HUDEP-2 (cell line): ENCODE data around the gene PRR5L.

Experiments used
- DNase-seq, 76 experiments: peaks; one replicate each; lab custom pipeline; 2025; ENCODE audit not compliant: unreplicated experiment in 76 of 76; lab: John Stamatoyannopoulos, UW

PRR5L gene, protein sequence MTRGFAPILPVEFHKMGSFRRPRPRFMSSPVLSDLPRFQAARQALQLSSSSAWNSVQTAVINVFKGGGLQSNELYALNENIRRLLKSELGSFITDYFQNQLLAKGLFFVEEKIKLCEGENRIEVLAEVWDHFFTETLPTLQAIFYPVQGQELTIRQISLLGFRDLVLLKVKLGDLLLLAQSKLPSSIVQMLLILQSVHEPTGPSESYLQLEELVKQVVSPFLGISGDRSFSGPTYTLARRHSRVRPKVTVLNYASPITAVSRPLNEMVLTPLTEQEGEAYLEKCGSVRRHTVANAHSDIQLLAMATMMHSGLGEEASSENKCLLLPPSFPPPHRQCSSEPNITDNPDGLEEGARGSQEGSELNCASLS

DNA sequence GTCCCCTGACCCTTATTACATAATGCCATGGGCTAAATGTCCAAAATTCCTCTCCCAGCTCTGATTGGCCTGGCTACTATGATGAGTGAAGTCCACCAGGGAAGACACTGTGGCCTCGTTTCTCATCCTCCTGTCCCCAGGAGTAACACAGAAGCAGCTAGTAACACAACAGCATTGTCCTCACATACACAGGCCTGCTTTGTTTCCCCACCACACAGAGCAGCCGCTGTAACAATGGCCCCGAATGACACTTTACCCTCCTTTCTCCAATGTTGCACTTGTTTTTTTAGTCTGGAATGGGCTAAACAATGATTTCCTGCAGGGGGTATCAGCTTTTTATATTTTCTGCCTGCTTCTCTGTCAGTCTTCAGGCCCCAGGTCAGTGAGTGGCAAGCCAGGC lies at the start of gene PRR5L:
PRR5L (plus strand) TSS at position 363 of the 400 bp plus-strand sequence. CDS start 104,834 bp downstream, outside the sequence.
- no peak for DNase-seq

DNA sequence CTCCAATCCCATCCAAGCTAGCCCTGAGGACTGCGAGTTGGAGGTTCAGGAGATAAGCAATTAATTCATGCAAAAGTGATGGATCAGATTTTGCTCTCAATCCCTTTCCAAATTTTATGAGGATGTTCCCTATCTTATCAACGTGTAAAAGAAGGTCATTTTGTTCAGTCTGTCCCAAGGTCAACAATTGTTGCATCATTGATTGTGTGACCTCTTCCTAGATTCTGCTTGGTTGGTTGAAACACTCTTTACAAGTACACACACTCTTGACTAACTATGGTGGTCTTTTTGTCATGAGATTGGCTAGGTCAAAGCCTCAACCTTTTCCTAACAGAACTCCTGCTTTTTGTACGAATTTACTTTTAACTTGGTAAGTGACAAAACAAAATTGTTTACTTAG lies 48.6 kb upstream of the PRR5L start:
- no peak for DNase-seq

DNA sequence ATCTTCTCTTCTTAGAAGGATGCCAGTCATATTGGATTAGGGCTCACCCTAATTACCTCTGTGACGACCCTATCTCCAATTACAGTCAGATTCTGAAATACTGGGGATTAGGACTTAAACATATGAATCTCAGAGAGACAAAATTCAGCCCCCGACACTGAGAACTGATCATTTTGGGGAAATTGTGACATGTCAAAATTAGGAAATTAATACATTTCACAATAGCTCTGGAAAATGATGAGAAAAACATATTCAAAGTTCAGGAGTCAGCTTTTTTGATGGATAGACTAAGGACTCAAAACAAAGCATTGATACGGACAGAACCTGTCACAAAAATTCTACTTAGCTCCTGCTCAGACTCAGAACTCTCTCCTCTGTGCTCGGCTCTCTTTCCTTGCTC lies 47.7 kb upstream of the PRR5L start:
- DNase-seq = no peak

DNA sequence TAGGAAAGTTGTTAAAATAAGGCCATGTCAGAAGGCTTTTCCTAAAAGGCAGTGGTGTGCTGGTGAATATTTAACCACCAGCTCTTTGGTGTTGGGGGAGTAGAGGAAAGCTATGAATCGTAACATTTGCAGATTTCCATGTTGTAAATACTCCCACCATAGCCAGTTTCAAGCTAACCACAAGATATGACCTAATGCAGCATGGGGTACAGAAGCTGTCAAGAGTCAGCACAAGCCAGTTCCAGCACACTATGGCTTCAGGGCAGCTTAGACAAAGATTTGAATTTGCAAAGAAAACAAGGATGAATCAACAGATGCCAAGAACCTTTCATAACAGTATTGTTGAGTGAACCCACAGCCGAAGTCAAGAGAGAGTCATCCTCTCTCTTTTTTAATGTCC lies 46.8 kb upstream of the PRR5L start:
- no peak for DNase-seq

DNA sequence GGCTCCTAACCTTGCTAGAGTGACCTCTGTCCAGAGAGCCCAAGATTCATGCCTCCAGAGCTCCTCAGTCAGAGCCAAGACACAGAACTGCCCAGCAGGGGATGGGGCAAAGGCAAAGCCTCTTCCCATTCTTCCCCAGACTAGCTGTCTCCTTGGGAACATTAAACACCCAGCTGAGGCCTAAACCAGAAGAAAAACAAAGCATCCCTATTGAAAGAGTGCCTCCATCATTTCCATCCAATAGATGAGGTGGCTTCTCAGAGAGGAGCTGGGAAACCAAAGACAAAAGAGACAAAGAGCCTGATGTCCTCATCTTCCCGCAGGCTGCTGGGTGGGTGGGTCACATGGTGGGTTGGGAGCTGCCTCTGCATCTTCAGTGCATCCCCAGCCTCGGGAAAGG lies 44.3 kb upstream of the PRR5L start:
- DNase-seq = no peak

DNA sequence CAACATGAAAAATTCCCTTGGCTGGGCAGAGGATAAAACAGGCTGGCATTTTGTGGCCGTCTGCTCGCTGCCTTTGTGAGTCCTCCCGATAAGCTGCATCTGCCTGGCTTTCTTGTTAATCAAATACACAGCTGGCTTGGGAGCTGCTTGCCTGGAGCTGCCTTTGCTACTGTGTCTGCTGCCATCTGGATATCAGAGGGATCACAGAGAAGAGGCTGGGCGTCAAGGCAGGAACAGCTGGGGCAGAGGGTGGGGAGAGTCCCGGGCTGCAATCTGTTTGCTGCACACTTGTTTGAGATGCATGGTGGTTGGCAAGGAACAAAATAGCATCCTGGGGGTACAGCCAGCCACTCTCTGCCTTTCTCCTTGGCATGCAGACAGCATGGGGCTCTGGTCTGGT lies 42.9 kb upstream of the PRR5L start:
- peak in 7 of 76 experiments; percentile 5 to 36 (median 18) for DNase-seq

DNA sequence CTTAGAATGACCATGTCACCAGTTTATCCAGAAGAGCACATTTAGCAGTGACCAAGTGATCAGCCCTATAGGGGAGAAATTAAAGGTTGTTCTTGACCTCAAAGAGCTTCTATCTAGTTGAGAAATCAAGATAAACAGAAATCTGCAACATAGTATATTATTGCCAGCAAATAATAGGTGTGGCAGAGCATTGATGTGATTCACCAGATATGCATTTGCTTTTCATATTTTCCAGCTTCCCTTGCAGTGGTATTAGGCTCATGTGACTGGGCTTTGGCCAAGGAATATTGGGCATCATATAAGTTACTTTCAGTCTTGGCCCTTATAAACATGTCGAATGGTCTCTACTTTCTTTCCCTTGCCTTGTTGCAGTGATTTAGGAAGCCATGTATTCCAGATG lies 41.4 kb upstream of the PRR5L start:
- no peak for DNase-seq

DNA sequence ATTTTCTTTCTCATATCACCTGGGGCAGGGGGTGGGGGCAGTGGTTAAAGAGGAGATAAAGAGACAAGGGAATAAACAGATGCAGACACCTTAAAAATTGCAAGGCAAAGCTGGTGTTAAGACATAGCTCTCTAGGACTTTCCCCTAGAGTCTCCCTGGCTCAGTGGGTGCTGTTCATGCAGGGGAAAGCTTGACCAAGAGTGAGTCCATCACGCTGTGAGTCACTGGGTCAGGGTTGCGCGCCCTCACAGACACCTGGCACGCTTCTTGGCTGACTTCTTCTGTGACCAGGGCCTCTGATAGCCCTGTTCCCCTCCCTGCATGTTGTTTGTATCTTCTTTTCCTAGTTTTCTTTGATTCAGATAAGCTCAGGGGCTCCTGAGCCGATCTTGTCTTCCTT lies 38.7 kb upstream of the PRR5L start:
- no peak for DNase-seq

DNA sequence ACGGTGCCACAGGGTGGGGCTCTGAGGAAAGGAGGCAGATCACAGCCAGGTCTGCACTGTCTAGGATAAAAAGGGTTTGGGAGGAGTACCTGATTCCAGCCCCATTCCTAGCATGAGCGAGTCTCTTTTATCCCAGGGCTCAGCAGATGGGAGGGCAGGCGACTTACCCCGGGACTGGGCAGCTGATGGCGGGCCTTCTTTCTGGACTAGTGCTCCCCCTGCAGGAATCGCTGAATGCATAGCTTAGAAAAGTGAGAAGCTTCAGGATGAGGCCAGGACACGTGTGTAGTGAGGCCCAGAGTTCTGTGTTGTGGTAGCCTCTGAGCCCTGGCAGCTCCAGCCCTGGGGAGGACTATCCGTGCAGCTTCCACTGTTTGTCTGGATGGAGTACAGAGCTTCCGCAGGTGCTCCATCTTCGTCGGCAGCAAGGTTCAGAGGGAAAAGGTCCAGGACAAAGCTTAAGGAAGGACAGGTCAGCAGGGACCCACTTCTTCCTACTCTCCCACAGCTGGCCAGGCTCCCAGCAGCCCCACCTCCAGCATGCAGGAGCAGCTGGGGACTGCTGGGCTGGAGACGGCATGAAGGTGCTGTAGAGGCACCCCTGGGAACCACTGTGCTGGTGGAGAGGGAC lies 37.2 kb upstream of the PRR5L start:
- peak in 44 of 76 experiments; percentile 2 to 62 (median 24) for DNase-seq

DNA sequence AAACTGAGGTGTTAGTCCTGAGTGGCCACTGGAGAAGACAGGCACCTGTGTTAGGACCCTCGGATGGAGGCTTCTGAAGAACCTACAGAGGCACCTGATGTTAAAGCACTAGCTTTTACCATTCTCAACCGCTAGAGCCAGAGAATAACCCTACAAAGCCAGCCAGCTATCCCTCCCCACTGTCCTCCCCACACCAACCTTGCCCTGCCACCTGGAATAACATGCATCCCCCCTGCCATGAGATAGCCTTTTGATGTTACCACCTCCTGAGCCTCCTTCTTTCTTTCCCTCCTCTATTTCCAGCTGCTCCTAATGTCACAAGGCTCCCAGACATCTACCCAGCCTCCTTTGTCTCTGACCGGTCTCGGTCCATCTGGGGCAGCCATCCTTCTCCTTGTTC lies 35.0 kb upstream of the PRR5L start:
- DNase-seq = no peak

DNA sequence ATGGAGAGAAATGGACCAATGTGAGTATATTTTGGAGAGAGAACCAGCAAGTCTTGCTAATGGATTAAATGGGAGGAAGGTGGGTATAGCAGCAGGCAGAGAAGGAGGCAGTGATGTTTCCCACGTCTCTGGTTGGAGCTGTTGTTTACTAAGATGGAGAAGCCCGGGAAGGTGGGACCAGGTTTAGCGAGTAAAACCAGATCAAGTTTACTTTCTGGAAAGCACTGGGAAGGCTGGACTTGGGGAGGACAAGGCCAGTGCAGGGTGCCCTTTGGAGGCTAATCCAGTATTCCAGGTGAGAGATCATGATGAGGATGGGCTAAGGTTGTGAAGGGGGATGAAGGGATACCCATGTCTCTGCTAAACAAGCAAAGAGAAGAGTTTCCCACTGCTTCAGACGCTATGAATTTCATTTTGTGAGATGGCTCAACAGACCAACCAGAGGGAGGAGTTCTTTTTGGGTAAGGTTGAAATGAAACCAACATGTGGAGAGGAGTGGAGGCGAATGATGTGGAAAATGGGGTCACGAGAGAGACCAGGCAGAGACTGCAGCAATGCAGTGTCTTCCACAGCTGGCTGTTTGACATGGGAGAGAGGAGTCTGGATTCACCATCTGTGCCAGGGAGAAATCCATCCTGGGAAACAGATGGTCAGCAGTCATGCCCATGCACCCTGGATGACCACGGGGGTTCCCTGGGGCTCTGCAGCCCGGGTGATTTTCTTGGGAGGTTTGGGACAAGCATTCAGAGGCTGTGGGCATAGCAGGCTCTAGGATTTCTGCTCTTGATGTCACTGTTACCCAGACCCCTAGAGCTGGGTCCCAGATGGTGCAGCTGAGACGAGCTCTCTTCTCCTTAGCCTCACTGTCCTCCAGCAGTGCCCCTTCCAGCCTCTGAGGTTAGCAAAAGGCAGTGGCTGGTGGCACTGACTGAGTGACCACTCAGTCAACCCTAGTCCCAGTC lies 31.8 kb upstream of the PRR5L start:
- no peak for DNase-seq

DNA sequence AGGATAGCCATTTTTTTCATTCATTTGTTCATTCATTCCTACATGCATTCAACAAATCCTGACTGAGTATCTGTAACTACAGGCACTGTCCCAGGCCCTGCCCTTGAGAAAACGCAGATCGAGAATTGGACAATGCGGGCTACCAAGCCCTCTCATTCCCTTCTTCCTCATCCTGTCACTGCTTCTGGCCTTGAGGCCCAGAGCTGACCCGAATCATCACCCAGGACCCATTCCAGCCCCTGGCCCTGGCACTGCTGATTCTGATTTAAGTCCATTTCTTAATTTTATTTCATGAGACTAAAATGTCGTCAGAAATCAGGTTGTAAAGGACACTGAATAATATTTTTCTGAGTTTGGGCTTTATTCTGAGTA lies 31.1 kb upstream of the PRR5L start:
- no peak for DNase-seq

DNA sequence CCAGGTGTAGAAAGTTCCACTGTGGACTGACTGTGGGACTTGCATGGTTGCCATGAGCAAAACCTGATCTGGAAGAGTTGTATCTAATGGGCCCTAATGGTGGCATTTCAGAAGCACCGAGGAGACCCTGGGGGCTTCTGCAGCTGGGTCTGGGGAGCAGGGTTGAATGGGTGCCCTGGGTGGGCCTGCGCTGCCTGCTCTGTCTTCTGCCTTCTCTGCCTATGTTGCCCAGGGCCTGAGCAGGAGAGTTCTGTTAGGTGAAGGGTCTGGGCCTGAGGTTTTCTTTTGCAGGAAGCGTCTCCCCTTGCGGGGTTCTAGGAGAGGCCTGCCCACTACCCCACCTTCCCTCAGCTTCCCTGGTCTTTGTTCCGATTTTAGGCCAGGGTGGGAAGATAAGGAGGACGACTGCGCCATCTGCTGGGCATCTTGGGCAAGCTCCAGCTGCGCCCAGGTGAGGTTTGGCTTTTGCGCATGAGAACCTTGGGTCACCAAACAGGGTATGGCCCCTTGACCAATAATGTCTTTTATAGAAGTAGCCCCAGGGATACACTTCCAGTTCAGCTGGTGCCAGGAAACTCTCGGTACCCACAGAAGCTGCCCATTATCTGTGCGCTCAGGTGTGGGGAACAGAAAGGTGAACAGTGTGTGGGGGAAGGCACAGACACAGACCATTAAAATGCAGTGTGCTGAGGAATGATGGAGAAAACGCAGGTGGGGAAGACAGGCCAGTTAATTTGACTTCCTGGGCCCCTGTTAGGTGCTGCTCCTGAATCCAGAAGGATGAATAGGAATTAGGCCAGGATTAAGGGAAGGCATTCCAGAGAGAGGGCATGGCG lies 30.1 kb upstream of the PRR5L start:
- peak in 37 of 76 experiments; percentile 1 to 47 (median 13) for DNase-seq

DNA sequence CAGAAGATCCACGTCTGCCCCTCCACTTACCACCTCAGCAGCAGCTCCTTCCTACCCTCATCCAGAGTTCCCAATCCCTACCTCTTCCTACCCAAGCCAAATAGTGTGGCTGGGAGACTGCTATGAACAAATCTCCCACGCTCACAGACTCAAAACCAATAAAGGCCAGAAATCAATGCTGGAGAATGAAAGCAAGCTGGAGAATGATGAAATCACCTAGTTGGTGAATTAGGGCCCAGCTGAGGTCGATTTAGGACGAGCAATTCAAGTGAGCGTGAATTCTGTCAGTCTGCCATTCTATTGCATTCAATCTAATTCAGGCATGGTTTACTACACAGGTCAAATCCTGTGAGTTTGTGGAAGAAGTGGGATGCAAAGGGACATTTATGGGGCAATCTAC lies 29.3 kb upstream of the PRR5L start:
- DNase-seq = no peak

DNA sequence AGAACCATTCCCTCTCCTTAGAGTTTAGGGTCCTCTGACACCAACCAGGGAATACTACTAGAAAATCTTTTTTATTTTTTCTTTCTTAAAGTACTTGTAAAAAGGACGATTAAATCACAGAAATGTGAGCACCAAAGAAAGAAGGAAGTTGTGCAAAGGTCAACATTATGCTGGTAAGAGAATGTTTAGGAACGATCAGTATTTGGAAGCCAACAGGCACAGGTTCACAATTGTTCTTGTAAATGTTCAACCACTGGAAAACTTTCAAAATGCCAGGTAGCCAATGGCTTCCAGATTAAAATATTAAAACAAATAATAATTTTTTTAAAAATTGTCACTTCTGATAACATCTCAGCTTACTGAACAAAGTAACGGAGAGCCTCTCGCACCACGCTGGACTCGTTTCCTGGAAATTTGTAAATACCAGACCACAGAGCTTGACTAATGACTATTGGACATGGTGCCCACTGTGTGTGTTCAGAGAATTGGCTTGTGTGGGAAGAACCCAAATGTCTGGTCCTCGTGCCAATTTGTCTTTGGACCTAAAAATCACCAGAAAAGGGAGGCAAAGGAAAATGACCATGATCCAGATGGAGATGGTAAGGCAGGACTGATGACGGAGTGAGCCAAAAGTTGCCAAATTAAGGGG lies 27.6 kb upstream of the PRR5L start:
- no peak for DNase-seq

DNA sequence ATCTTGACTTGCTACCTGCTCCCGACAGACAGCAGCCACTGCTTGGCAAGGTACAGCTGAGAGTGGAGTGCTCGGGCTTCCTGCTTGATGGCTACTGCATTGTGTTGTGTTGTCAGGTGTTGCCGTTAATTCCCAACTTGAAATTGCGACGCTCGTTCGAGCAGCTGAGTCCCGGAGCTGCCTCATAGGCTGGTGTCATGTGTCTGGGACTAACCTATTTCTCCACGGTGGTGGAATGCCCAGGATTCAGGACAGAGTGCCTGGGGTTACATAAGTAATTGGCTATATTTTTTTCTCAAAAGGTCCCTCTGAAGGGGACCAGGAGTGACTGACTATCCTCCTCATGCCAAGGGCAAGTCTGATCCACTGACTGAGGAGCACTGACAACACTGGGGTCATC lies 25.4 kb upstream of the PRR5L start:
- no peak for DNase-seq

DNA sequence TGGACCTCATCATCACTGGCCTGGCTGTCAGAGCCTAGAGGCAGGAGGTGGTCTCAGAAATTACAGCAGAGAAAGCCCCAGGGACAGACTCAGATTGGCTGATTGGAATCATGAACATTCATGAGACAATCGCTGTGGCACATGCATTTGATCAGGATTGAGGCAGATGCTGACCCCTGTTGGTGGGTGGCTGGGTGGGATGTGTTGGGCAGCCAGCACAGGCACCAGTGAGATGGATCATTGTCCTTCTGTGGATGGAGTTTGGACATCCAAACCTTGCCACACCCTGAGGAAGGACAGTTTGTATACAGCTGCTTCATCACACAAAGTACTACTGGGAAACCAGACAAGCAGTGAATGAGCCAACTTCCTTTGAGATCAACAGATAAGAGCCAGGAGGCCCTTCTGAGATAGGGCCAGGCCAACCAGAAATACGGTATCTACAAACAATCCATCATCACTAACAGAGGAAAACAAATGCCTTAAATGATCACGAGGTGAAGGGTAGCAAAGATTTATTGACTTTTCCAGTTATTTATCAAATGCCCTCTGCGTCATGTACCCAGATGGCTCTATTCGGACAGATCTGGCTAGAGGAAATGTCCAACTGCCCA lies 24.2 kb upstream of the PRR5L start:
- DNase-seq = peak in 1 of 76 experiments; percentile 17

DNA sequence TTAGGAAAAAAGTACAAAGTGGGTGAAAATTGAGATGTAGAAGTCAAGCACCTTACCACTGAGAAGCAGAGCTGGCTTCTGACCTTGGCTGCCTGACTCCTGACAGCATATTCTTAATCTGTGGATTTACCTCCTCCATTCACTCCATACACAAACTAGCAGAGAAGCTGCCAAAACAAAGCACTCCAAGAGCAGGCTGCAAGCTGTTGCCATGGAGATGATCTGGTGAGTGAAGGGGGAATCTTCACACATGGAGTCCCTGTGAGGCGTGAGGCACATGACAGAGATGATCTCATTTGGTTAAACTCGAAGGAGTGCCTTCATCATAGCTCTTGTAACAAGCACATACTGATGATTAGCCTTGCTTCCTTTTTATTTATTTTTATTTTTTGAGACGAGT lies 23.0 kb upstream of the PRR5L start:
- no peak for DNase-seq

DNA sequence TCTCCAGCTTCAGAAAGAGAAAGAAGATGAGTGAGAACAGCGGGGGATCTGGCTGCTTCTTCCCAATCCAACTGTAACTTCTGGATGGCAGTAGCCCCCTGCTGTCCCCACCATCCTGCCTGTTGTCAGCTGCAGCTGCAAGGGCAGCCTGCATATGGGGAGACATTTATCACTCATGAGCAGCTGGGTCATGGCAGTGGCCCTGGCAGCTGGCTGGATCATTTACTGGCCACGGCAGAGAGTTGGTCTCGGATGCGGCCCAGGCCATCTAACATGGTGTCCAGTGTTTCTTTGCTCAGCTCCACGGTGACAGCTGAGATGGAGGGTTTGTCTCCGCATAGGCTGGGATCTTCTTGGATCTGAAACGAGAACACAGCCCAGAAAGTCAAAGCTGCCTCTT lies 21.7 kb upstream of the PRR5L start:
- no peak for DNase-seq
